HG03159 (cell line): ENCODE results near the gene DNAJC12.
"Not testable (repeated sequence)": the region's sequence is repeated elsewhere in the genome, so short reads cannot be mapped to it uniquely, and the experiment has no call there.

Source experiments
- ATAC-seq: cut with Tn5 transposase; IDR thresholded peaks from one replicate; pipeline ENCODE4 v1.9.1; 2021; ENCODE audit warnings: mild to moderate bottlenecking, moderate library complexity; ENCODE audit not compliant: unreplicated experiment

Gene DNAJC12

GRCh38 chr10:67794256-67794655 lies 43.7 kb downstream of the DNAJC12 start:
- no peak for ATAC-seq

GRCh38 chr10:67793313-67793712 lies 44.7 kb downstream of the DNAJC12 start:
- ATAC-seq = no peak

DNA sequence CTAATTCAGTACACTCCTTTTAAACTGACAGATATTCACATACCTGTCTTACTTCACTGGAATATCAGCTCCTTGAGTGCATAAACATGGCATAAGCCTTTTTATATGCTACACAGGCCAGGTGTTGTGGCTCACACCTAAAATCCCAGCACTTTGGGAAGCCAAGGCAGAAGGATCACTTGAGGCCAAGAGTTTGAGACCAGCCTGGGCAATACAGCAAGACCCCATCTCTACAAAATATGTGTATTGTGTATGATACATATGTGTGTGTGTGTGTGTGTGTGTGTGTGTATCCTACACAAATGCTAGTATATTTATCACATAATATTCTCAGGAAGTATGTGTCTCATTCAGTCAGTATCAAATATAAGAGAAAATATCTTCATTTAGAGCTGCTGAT lies 45.3 kb downstream of the DNAJC12 start:
- ATAC-seq = no peak

DNA sequence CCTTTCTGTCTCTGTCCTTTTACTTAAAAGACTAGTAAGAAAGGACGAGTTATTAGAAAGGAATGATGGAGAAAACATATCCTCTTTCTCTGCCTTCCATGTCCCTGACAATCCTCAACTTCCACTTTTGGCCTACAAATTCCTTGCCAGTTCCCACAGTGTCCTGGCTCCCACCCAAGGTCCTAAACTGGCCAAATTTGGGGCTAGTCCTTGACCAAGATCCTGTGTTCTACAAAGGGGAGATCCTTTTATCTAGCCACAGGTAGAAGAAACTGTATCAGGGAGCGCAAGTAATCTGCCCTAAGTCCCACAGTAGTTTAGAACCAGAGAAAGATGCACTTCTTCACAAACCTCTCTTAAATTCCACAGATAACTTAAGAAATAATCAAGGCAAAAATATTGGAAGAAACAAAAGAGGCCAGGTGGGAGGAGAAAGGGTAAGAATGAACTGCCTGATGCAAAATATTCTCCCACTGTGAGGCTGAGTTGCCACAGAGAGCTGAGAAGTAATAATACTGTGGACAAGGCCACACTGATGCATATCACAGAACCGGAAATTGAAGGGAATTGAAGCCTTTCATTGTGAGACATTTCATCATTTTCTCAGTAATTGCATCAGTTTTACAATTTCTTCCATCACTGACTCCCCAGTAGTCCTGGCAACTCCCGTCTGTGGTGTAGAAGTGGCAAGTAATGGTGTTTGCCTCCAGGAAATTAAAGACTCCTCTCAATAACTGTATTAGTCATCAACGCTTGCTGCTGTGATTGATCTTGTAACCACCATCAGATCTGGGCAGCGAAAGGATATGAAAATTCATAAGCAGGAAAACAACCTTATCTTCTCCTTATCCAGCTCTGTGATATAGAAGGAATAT lies 47.2 kb downstream of the DNAJC12 start:
- no peak for ATAC-seq

GRCh38 chr10:67789769-67790168 lies 48.2 kb downstream of the DNAJC12 start:
- no peak for ATAC-seq

DNA sequence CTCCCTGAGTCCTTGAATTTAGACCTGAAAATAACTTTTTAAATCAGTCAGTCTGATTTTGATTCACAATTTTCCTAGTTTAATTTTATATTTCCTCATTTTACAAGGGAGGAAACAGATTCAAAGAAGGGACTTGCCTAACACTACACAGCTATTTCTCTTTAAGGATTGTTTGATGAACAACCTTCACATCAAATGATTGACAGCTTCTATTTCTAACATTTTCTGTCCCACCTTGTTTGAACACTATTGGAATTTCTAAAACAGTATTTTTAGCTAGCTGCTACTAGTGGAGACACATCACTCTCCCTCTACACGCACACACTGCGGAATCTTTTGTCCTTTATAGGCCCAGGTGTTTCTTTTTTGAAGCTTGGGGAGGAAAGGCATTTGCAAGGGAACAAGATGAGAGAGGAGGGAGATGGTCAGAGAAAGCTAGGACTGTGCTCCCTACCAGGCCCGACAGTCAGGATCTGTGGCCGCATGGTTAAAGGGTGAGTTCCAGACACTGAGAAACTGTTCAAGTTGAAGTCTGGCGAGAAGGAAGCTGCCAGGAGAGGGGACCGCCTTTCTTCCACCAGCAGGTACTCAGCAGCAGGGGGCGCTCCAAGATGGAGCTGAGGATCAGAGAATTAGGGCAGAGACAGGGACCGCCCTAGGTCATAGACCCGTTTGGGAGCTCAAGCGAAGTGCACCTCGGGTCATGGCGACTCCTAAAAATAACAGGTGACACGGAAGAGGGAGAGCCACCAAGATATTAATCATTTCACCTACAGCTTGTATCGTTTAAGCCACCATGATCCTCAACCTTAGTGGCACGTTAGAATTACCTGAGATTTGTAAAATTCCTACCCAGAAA lies 49.7 kb downstream of the DNAJC12 start:
- peak; percentile 64 for ATAC-seq

- no peak for ATAC-seq
Measured at GRCh38 chr10:67785098-67785497, 52.9 kb downstream of the DNAJC12 start.

GRCh38 chr10:67784474-67784873 lies 53.5 kb downstream of the DNAJC12 start:
- no peak for ATAC-seq

GRCh38 chr10:67783606-67784294 lies 54.2 kb downstream of the DNAJC12 start:
- ATAC-seq = peak; percentile 32

- ATAC-seq = no peak
Measured at GRCh38 chr10:67782530-67782929, 55.5 kb downstream of the DNAJC12 start.

DNA sequence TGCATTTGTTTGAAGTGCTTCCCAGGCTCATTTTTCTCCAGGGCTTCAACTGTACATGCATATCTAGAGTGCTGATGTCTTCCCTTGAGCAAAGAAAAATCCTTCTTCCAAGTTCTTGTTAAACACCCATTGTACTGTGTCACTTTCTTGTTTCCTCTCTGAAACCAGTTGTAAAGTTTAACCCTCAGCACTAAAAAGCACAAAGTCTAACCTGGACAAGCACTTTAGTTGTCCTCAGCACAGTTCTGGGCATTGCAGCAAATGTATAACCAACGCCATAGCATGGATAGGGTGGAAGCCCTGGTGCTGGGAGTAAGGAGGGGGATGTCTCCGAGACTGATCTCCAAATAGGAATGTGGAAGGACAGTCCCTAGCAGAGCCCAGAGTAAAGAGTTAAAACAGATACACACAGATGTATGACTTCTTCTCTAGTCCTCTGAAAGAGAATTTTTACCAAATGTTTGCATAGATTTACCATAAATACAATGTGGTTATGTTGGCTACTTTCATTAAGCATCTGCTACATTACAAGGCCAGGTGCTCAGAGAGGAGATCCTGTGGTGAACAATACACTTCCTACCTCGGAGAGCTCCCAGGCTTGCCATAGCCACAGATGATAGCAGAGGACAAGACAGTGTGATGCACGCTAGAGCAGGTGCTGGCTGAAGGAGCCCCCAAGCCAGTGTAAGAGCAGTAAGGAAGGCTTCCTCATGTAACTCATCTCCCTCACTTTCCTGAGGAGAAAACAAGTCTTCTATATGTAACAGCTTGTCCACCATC lies 57.0 kb downstream of the DNAJC12 start:
- peak; percentile 77 for ATAC-seq

DNA sequence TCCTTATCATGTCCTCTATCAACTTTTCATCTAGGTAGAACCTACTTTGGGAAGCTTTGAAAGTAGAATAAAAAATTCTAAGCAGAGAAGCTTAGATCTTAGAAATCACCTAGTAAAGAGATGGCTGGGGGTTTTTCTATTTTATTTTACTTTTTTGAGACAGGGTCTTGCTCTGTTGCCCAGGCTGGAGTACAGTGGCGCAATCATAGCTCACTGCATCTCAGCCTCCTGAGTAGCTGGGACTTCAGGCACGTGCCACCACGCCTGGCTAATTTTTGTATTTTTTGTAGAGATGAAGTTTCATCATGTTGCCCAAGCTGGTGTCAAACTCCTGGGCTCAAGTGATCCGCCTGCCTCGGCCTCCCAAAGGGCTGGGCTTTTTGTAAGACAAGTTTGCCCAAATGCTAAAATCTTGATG lies 57.8 kb downstream of the DNAJC12 start:
- ATAC-seq = not testable (repeated sequence)

- peak; percentile 38 for ATAC-seq
Measured at GRCh38 chr10:67779465-67780203, 58.4 kb downstream of the DNAJC12 start.

DNA sequence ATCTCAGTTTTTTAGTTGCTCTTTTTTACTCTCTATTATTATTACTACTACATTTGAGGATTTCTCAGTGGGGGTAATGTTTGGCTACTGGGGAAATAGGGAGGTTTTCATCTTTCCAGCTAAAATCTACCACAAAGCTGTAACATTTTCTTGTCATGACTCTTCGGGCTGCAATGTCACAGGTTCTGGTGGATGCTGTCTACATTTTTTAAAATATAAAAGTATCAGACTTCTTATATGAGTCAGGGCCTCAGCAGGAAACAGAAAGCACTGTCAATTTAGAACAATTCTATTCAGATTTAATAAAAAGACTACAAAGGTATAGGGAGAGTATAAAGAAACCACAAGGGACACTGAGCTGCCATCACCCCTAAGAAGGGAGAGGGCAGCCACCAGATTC lies 61.6 kb downstream of the DNAJC12 start:
- no peak for ATAC-seq

DNA sequence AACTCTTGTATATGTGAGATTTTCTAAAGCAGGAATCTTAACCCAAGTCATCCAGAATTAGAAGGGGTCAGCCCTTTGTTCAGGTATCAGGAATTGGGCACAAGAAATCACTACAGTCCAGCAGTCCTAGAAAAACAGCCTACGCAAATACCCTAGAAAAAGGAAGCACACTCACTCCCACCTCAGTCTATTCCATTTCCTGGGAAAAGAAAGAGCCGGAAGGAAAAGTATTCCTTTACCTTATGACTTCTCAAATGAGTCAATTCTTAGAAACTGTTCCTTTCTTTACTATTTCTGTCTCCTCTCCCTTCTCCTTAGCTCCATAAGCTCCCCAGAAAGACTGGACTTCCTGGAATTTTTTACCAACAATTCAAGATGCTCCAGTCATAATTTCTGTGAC lies 62.7 kb downstream of the DNAJC12 start:
- no peak for ATAC-seq

GRCh38 chr10:67772894-67773511 lies 65.0 kb downstream of the DNAJC12 start:
- peak; percentile 97 for ATAC-seq

DNA sequence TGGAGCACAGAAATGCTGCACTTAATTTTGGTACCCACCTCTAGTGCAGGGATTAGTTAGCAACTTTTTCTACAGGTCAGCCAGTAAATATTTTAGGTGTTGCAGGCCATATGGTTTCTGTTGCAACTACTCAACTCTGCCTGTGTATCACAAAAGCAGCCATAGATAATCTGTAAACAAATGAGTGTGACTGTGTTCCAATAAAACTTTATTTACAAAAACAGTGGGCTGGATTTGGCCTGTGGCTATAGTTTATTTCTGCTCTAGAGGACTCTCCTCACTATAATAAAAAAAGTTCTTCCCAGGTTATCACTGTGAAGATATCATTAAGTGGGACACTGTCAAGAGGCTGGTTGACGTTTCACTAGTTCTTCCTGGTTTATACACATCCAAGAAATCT lies 65.8 kb downstream of the DNAJC12 start:
- ATAC-seq = no peak

GRCh38 chr10:67771200-67771599 lies 66.8 kb downstream of the DNAJC12 start:
- no peak for ATAC-seq

DNA sequence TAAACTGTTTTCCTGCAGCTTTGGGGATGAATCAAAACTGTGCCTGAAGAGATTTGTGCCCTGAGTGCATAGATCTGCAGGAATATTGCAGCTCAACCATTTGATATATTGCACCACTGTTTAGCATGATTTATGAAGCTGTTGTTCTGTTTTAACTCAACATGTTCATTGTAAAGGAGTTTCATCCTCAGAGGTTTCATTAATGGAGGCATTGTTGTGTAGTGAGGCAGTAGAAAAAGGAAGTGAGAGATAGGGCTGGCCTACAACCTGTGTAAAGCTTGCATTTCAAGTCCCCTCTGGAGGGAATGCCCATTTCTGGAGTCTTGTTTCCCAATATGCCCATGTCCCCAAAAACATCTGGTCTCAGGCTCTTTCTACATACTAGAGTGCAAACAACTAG lies 67.5 kb downstream of the DNAJC12 start:
- peak; percentile 58 for ATAC-seq
